Adrenal gland (tissue), 5 donors: ENCODE measurements around the gene FCN2.

Source experiments
- CTCF ChIP-seq, 6 experiments: fragments of 450-650 bp in 4 of 6; fragments of 200-600 bp in 2 of 6; sonication (generic) in 1 of 6; IDR thresholded peaks; 1 replicate in 5 of 6; 2 replicates in 1 of 6; pipeline versions ENCODE4 v1.5.1 to v1.8.0; 2016 to 2021; ENCODE audit warnings: antibody characterized with exemption in 6 of 6, mild to moderate bottlenecking in 2 of 6, moderate library complexity in 1 of 6
- POLR2A ChIP-seq, 2 donors: fragments of 450-650 bp; IDR thresholded peaks; one replicate each; pipeline ENCODE4 v1.6.1; 2017; ENCODE audit warnings: antibody characterized with exemption in 2 of 2, mild to moderate bottlenecking in 2 of 2, moderate library complexity in 1 of 2
- donor health status: DM: no; HTN: no; CAD: no.

- TF ChIP-seq POLR2A (IDR thresholded peaks at IDR 0.05) (no peak), CTCF (IDR thresholded peaks at IDR 0.05) (no peak)
These were observed 11.7 kb upstream of the FCN2 start for GRCh38 chr9:134868751-134869553.
